Erythroblast (primary cell): ENCODE results near the gene HOXA13.

Experiments
- DNase-seq, 2 experiments: peaks; one replicate each; lab custom pipeline; 2025; lab: John Stamatoyannopoulos, UW
- GATA1 ChIP-seq: IDR thresholded peaks from 2 replicates; pipeline ENCODE4 v1.6.1; 2011; ENCODE audit warnings: low read depth, mild to moderate bottlenecking, control low read depth, low read length, moderate library complexity
- POLR2A ChIP-seq: IDR thresholded peaks from 2 replicates; pipeline ENCODE4 v1.6.1; 2011; ENCODE audit warnings: mild to moderate bottlenecking, low read length

The HOXA13 gene

DNA sequence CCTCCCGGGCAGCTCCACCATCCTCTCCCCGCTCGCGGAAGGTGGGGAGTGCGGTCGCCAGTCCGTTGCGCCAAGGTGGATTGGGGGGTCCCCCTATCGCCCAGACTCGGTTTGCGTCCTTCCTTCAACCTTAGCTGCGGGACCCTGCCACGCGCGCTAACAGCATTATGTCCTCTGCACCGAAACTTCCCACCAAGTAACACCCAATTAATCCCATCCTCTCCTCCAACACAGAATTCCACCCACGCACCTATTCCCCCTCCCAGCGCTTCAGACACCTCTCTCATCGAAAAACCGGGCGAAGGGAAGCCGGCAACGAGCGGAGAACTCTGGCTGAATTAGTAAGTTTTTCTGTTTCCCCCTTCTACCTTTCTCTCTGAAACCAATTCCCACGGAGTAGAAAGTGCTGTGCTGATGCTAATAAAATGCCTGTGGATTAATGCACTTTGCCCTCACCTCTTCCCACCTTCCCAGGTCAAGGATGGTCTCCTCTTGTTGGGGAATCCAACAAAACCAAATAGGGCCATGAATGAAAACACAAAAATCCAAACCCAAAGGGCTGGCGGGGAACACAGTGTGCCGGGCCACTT, 48.5 kb downstream of the HOXA13 start:
- no peak for TF ChIP-seq POLR2A

DNA sequence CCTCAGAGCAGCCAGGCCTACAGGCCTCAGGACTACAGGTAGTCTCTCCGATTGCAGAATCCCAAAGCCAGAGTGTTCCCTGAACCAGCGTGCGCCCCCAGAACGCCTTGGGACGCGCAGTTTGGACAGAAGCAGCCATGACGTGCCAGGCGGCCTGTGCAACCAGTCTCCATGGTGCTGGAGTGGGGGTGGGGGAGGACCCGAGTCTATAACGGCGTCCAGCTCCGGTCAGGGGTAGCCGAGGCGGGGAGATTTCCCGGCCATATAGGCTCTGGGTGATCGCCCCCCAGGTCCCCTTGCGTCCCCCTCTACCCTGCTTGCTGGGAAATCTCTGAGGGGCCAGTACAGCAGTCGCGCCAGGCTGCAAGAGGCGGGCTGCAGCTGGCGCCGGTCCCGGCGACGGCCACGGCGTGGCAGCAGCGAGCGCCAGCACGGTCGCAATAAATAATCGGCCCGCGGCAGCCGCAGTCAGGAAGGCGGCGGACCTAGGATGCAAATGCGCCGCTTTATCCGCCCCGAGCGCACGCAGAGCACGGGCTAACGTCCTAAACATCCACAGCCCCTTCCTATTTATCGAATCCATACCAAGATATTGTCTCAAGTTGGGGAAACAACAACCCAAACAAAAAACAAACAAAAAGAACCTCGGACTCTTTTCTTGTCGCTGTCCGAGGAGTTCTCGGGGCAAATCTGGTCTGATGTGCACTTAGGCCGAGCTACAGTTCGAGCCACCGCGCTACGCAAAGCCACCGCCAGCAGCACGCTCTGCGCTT, 49.1 kb downstream of the HOXA13 start:
- peak; percentile 70 to 72 for DNase-seq
- no peak for TF ChIP-seq GATA1
- no peak for TF ChIP-seq POLR2A

More for the DNA sequence above, 48.5 kb downstream of the HOXA13 start:
- no peak for DNase-seq

DNA sequence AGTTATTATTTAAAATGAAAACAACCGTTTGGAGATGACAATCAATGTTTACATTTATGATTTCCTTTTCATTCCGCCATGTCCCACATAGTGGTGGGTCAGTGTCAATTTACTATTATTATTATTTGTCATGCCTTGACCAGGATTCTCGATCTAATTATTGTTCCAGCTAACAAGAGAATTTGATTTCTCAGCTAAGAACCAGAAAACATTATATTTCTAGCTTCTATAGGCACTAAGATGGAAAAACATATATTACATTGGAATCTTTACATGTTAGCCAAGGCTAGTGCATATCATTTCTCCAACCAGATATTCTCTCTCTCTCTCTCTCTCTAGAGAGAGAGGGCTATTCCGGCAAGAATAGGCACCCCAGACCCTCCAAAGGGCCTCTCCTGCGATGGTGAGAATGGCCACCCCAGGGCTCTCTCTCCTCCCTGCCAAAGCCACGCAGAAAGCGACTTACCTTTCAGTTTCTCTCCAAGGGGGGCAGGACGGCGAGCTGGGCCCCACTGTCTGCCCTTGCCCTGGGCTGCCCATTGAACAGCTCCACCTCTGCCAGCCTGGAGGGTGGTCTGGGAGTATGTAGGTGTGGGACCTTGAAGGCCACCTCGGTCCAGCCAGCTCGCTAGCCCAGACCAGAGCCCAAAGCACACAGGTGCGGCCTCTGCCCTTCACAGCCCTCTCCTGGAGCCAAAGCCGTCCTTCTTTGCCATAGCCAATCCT, 49.9 kb downstream of the HOXA13 start:
- no peak for DNase-seq
- TF ChIP-seq GATA1: no peak
- TF ChIP-seq POLR2A: no peak

DNA sequence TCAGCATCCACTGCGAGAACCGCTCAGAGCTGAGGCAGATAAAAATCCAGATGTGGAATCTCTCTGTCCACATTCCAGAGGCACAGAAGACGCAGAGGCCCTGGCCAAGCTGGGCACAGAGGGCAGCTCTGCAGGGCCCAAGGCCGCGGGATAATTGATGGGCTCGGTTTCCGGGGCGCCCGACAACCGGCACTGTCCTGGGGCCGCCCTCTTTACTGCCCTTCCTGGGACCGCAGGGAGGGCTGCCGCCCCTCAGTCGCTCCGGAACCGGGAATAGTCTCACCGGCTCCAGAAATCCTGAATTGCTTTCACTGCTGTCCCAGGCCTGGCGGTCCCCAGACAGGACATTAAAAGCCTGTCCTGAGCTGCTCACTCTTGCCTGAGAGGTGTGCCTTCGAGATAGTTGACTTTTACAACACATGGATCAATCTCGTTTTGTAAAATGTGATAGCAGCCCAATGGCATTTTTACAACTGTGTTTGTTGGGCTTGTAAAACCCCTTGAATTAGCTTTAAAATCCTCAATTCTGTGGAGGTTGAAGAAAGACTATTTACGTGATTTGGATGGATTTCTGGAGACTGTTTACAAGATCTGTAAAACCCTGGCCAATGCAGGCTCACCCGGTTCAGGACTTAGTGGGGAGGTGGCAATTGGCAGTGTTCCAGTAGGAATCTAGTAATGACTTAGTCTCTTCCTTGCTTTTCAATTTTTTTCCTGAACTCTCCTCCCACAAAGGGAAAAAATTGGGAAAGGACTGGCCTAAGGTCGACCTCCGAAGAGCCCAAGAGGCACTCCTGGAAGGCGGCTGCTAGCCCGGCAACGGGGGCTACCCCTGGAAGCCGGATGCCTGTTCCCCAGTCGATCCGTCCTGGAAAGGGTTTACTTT, 50.9 kb downstream of the HOXA13 start:
- no peak for TF ChIP-seq POLR2A
- no peak for TF ChIP-seq GATA1
- DNase-seq: no peak

DNA sequence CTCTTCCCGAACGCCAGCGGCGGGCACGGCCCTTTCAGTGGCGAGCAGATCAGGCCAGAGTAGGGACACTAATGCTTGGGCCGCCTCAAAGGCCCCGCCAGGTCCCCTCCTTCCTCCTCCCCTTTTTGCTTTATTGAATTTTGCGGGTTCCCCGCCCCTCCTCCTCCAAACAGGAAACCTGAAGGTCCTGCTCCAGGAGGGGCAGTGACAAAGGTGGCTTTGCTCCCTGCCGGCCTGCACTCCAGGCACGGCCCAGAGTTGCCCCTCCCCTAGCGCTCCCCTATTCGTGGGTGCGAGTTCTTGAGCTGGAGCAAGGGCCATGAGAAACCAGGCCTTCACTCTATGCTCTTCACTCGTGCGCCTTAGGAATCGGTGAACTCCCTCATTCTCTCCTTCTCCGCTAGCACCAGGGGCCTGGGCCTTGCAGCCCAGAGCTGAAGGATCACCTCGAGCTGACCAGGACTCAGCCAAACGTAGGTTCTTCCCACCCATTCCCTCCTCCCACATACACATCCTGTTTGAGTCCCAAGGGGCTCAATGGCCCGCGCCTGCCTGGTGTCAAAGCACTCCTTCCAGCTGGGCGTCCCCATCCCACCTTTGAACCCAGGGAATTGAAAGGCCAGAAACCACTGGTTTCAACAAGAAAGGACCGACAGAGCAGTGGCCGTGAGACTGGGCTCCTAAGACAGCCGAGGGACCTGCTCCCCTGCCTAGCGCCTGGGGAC, 51.7 kb downstream of the HOXA13 start:
- TF ChIP-seq GATA1: no peak
- no peak for TF ChIP-seq POLR2A
- no peak for DNase-seq

DNA sequence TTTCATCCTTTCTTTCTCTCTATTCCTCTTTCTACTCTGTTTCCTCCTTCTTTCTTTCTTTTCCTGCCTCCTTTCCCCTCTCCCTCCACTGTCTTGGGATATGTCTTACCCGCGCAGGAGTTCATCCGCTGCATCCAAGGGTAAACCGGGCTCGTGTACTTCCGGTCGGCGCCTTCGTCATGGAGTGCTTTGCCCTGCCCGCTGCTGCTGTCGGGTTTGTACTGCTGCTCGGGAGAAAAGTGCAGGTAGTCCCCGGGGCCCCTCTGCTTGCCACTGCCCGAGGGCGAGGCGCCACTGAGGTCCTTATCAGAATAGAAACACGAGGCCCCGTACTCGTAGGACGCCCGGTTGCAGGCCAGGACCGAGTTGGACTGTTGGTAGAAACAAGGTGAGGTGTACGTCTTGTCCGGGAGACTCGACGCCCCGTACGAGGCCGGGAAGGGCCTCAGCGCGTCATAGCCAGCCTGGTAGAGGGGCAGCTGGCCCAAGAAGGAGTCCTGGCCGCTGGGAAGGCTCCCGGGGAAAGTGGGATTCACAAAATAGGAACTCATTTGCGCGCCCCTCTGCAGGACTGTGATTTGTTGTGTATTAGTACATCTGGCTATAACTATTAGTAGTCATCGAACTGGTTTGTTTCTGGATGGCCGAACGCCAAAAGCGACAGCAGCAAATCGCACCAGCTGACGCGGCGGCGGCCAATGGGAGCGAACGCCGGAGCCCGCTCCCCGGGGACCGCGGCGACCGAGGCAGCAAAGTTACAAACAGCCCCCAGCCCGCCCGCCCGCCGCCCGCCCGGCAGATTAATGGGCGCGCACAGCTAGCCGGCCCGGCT, 52.5 kb downstream of the HOXA13 start, which contains the start of gene HOXA6:
Gene HOXA6 (minus strand): TSS at position 576 of the 832 bp plus-strand sequence. CDS start 25 bp downstream, at position 551.
- DNase-seq: no peak
- TF ChIP-seq POLR2A (no peak), GATA1 (no peak)

DNA sequence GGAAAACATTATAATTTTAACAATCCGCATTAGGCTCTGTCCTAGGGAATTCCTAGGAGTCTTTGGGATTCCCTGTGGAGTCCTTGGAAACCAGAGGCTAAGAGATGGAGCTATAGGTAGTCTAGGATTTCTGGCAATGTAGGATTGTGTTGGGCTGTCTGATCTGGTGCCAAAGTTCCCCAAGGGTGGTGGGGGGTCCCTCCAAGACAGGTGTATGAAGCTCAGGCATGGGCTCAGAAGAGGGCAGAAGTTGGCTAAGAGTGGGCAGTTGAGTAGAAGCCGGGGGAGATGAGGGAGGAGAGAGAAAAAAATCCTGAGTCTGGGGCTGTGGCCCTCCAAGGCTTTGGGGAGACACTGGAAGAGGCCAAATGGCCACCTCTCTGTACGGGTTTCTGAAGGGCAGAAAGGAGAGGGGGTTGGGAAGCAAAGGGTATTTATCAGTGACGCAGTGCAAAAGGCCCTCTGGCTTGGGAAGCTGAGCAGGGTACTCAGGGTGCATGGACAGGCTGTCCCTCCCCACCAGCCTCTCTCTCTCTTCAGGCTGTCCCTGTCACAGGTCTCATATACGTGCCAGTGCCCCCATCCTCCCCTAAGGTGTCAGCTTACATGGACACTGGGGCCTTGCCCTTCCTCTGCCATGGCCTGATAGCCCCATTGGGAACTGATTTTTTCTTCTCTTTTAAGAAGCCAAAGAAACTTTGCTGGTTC, 53.2 kb downstream of the HOXA13 start:
- TF ChIP-seq POLR2A: no peak
- TF ChIP-seq GATA1: no peak
- no peak for DNase-seq

DNA sequence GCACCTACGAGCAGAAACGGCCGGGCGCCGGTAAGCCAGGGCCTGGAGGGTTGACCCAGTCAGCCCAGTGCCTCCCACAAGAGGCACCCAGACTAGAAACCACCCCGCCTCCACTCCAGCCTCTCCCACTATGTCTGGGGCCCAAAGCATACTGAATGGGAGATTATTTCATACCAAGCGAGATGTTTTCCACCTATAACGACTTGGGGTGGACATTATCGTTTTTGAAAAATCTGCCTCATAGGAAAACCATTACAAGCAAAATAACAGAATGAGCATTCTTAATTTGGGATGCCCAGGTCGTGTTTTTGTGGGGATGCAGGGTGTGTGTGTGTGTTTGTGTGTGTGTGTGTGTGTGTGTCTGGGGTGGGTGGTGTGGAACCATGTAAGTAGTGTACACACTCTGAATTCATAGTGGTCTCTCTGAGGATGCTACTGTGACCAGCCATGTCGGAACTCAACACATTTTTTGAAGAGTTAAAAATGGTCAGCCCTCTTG, 53.9 kb downstream of the HOXA13 start:
- DNase-seq: no peak
- no peak for TF ChIP-seq GATA1
- TF ChIP-seq POLR2A: no peak

DNA sequence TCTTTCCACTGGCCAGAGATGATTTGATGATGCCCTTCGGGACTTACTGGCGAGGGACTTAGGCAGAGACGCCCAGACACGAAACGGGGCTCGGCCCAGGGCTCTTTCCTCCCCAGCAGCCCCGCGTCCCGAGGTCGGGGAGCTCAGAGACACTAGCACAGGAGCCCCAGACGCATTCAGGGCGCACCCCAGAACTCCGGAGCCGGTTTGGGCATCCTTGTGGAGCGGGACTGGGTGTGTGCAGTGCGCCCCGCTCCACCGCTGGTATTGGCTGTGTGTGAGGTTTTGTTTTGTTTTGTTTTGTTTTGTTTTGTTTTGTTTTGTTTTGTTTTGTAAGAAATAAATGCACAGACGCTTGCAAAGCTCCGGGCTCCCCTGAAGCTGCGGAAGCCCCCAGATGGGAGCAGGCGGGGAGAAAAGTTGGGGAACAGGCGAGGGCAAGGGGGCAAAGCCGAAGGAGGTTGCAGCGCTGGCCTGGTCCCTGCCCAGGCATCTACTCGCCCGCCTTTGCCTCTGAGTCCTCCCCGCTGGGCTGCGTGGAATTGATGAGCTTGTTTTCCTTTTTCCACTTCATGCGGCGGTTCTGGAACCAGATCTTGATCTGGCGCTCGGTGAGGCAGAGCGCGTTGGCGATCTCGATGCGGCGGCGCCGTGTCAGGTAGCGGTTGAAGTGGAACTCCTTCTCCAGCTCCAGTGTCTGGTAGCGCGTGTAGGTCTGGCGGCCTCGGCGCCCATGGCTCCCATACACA, 54.6 kb downstream of the HOXA13 start:
- no peak for TF ChIP-seq POLR2A
- no peak for TF ChIP-seq GATA1
- DNase-seq: no peak

DNA sequence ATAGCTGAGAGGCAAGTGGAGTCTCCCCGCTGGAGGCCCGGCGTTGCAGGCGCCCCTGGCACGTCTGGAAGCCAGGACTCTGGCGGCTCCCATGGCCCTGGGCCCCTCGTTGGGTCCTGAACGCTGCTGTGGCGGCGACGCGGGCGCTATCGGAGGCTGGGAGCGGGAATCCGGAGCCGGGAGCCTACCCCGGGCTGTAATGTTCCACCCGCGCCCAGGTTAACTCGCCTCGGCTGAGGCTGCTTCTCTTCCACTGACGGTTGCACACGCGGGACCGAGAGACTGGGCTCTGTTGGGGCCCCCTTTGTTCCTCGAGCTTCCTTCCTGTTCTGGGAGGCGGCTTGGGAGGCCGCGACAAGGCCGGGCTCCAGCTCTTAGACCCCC, 55.1 kb downstream of the HOXA13 start:
- TF ChIP-seq GATA1: no peak
- no peak for TF ChIP-seq POLR2A
- DNase-seq: no peak
